Lung (tissue), 12 donors: ENCODE measurements around the gene VAV1. TPM values are rescaled to one million over a fixed set of nuclear protein-coding genes. Genes with fewer than 3 reads are reported as not detected.

ENCODE experiments used
- ATAC-seq: fragments of 200-7000 bp; cut with Tn5 transposase; one replicate; pipeline ENCODE4 v1.9.1; 2020; ENCODE audit warnings: moderate number of reproducible peaks; ENCODE audit not compliant: insufficient read depth, low FRiP score
- DNase-seq, 3 donors: peaks; one replicate each; pipeline ENCODE4 v3.0.0-alpha.2; 2013 to 2017
- H3K27ac ChIP-seq, 2 donors: one replicate each; pipeline ENCODE4 v1.5.1; 2013; ENCODE audit warnings: mild to moderate bottlenecking in 2 of 2, moderate library complexity in 2 of 2, control low read depth in 1 of 2, inconsistent platforms in 1 of 2, low read depth in 1 of 2, low read length in 1 of 2
- H3K27me3 ChIP-seq, 3 donors: one replicate each; pipeline ENCODE4 v1.5.1; 2013; ENCODE audit warnings: low read length in 2 of 3; ENCODE audit not compliant: control insufficient read depth in 3 of 3, insufficient read depth in 3 of 3
- H3K36me3 ChIP-seq, 4 donors: one replicate each; pipeline ENCODE4 v1.5.1; 2013; ENCODE audit warnings: low read length in 4 of 4, mild to moderate bottlenecking in 1 of 4, moderate library complexity in 1 of 4; ENCODE audit not compliant: control insufficient read depth in 4 of 4, insufficient read depth in 4 of 4
- H3K4me1 ChIP-seq, 5 donors: one replicate each; pipeline ENCODE4 v1.5.1; 2013; ENCODE audit warnings: low read length in 5 of 5, mild to moderate bottlenecking in 2 of 5, moderate library complexity in 1 of 5; ENCODE audit not compliant: control insufficient read depth in 5 of 5, insufficient read depth in 5 of 5
- H3K4me3 ChIP-seq: one replicate; pipeline ENCODE4 v1.5.1; 2013; ENCODE audit warnings: mild to moderate bottlenecking, control low read depth, moderate library complexity
- H3K9ac ChIP-seq, 2 donors: one replicate each; pipeline ENCODE4 v1.5.1; 2013; ENCODE audit warnings: low read length in 2 of 2, control low read depth in 1 of 2; ENCODE audit not compliant: insufficient read depth in 1 of 2
- H3K9me3 ChIP-seq, 4 donors: one replicate each; pipeline ENCODE4 v1.5.1; 2013; ENCODE audit warnings: low read length in 3 of 4, mild to moderate bottlenecking in 1 of 4, moderate library complexity in 1 of 4; ENCODE audit not compliant: control insufficient read depth in 4 of 4, insufficient read depth in 3 of 4
- WGBS, 2 donors: extraction: QIAGEN DNeasy Blood & Tissue Kit; methylation state at CpG; one replicate each; pipeline ENCODE4 v1.1.7; 2013; 5-methylcytosine and 5-hydroxymethylcytosine counted together
- polyA plus RNA-seq, 2 donors: library from polyadenylated mRNA; stranded (reverse); fragments of 200-250 nt; gene quantifications; one replicate each; pipeline ENCODE4 v1.2.1, GENCODE V29; 2013
- total RNA-seq, 2 donors: library from RNA; depleted of rRNA in 1 of 2; stranded (reverse); fragments of >200 nt in 1 of 2; gene quantifications; one replicate each; pipeline ENCODE4 v1.2.1, GENCODE V29; 2014 to 2021
- TF ChIP-seq, protein P1 (sequence below): IDR thresholded peaks from 2 replicates; pipeline ENCODE4 v1.5.1; 2012; ENCODE audit warnings: mild to moderate bottlenecking; ENCODE audit errors: control extremely low read depth, extremely low read depth
- donor health status: control.
- donor health status: control.
- donor health status: Bipolar disorder and iron deficiency.
- donor health status: healthy.
- donor health status: DM: yes; HTN: yes; CAD: no.

VAV1 gene
- total and polyA plus RNA-seq, 4 donors, result 8.7 to 60.8 (median 21.9) TPM

DNA sequence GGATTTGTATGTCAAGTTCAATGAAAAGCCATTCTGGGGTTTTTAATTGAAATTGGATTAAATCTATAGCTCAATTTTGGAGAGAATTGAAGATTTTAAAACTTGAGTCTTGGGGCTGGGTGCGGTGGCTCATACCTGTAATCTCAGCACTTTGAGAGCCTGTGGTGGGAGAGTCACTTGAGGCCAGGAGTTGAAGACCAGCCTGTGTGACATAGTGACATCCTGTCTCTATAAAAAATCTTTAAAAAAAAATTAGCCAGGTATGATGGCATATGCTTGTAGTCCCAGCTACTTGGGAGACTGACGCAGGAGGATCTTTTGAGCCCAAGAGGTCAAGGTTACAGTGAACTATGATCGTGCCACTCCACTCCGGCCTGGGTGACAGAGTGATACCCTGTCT lies 41.2 kb downstream of the VAV1 start:
- Histone ChIP-seq H3K27ac (no peak overlapping the region), H3K4me3 (no peak overlapping the region), H3K27me3 (no peaks in the 10 kb centered on the region), H3K36me3 (no peaks in the 10 kb centered on the region), H3K4me1 (no peaks in the 10 kb centered on the region), H3K9ac (no peak overlapping the region), H3K9me3 (peaks cover 0 to 2% (median 0%) of the 10 kb centered on the region in 4 donors)
- DNase-seq (no peak), ATAC-seq (no peak)
- TF ChIP-seq, protein P1, sequence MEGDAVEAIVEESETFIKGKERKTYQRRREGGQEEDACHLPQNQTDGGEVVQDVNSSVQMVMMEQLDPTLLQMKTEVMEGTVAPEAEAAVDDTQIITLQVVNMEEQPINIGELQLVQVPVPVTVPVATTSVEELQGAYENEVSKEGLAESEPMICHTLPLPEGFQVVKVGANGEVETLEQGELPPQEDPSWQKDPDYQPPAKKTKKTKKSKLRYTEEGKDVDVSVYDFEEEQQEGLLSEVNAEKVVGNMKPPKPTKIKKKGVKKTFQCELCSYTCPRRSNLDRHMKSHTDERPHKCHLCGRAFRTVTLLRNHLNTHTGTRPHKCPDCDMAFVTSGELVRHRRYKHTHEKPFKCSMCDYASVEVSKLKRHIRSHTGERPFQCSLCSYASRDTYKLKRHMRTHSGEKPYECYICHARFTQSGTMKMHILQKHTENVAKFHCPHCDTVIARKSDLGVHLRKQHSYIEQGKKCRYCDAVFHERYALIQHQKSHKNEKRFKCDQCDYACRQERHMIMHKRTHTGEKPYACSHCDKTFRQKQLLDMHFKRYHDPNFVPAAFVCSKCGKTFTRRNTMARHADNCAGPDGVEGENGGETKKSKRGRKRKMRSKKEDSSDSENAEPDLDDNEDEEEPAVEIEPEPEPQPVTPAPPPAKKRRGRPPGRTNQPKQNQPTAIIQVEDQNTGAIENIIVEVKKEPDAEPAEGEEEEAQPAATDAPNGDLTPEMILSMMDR, result no peak
- WGBS, 2 donors, result 78 to 88% methylated on average over 4 of the region's 4 CpGs

DNA sequence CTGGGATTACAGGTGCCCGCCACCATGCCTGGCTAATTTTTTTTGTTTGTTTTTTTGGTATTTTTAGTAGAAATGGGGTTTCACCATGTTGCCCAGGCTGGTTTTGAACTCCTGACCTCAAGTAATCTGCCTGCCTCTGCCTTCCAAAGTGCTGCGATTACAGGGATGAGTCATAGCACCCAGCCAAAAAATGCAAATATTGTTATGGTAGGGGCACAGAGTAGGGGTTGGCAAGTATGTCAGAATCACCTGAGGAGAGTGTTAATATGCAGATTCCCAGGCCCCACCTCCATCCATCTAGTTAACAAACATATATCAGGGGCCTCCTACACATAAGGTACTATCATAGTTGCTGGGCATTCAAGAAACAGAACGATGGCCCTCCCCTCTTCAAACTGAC lies 44.7 kb downstream of the VAV1 start:
- TF ChIP-seq, protein P1, result no peak
- Histone ChIP-seq H3K4me3 (no peak overlapping the region), H3K27ac (no peak overlapping the region), H3K4me1 (no peaks in the 10 kb centered on the region), H3K9me3 (peaks cover 0 to 16% (median 7%) of the 10 kb centered on the region in 4 donors), H3K36me3 (peaks cover 0 to 5% (median 0%) of the 10 kb centered on the region in 4 donors), H3K9ac (no peak overlapping the region), H3K27me3 (peaks cover 0 to 4% (median 0%) of the 10 kb centered on the region in 3 donors)
- 85 to 97% methylated on average over 3 of the region's 3 CpGs for WGBS, 2 donors
- no peak for DNase-seq
- no peak for ATAC-seq

DNA sequence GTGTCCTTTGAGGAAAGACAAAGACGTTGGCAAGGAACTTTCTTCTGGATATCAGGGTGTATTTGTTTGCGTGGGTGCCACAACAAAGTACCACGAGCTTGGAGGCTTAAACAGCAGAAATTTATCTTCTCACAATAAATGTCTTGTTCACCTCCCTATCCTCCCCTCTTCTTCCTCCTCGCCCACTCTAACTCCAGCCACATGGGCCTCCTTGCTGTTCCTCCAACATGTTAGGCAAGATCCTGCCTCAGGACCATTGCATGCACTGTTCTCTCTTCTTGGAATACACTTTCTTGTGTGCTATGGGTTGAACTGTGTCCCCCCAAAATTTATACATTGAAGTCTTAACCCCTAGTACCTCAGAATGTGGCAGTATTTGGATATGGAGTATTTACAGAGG lies 45.7 kb downstream of the VAV1 start:
- ATAC-seq, result no peak
- H3K4me1 ChIP-seq, result no peaks in the 10 kb centered on the region
- H3K9me3 ChIP-seq, result peaks cover 0 to 14% (median 7%) of the 10 kb centered on the region in 4 donors
- no peak overlapping the region for H3K27ac ChIP-seq
- 78 to 80% methylated on average over 4 of the region's 4 CpGs for WGBS, 2 donors
- H3K4me3 ChIP-seq, result no peak overlapping the region
- no peak overlapping the region for H3K9ac ChIP-seq
- peaks cover 0 to 5% (median 0%) of the 10 kb centered on the region in 4 donors for H3K36me3 ChIP-seq
- TF ChIP-seq, protein P1, result no peak
- no peak for DNase-seq
- H3K27me3 ChIP-seq, result peaks cover 0 to 4% (median 0%) of the 10 kb centered on the region in 3 donors

- Histone ChIP-seq H3K27ac (no peak overlapping the region), H3K4me1 (no peaks in the 10 kb centered on the region), H3K9ac (no peak overlapping the region), H3K9me3 (peaks cover 0 to 14% (median 7%) of the 10 kb centered on the region in 4 donors), H3K36me3 (peaks cover 0 to 5% (median 0%) of the 10 kb centered on the region in 4 donors), H3K27me3 (peaks cover 0 to 4% (median 0%) of the 10 kb centered on the region in 3 donors), H3K4me3 (no peak overlapping the region)
- ATAC-seq (no peak), DNase-seq (no peak)
- TF ChIP-seq, protein P1, result no peak
- WGBS, 2 donors, result 87 to 89% methylated on average over 2 of the region's 2 CpGs
These were observed 46.8 kb downstream of the VAV1 start for GRCh38 chr19:6819323-6819722.
